GM12878 (cell line): ENCODE results near the gene ARL3.

ENCODE experiments used
- BCLAF1 ChIP-seq: fragments of 450-650 bp; IDR thresholded peaks from 2 replicates; pipeline ENCODE4 v1.6.1; 2017; ENCODE audit warnings: antibody characterized with exemption, mild to moderate bottlenecking, moderate library complexity
- CREM ChIP-seq: IDR thresholded peaks from 2 replicates; pipeline ENCODE4 v1.6.1; 2014; ENCODE audit warnings: antibody characterized with exemption, low read depth
- CTCF ChIP-seq, 3 experiments: IDR thresholded peaks in 2 of 3; conservative IDR thresholded peaks in 1 of 3; 2 replicates each; pipeline ENCODE4 v1.5.1; 2011; ENCODE audit warnings: low read depth in 3 of 3, low read length in 3 of 3, mild to moderate bottlenecking in 3 of 3, control low read depth in 2 of 3, moderate library complexity in 2 of 3, inconsistent platforms in 1 of 3, mixed read lengths in 1 of 3; ENCODE audit not compliant: control insufficient read depth in 2 of 3, insufficient read depth in 1 of 3; ENCODE audit errors: extremely low read depth in 1 of 3
- EP300 ChIP-seq, 2 experiments: fragments of 150-350 bp in 1 of 2; IDR thresholded peaks; 2 replicates each; pipeline ENCODE4 v1.6.1; 2011 to 2012; ENCODE audit warnings: low read depth in 2 of 2, low read length in 2 of 2, borderline replicate concordance in 1 of 2, improper control_type of control experiment in 1 of 2, inconsistent platforms in 1 of 2; ENCODE audit not compliant: control insufficient read depth in 1 of 2
- HCFC1 ChIP-seq: fragments of 150-350 bp; IDR thresholded peaks from 2 replicates; pipeline ENCODE4 v1.6.1; 2014; ENCODE audit warnings: low read length
- POLR2AphosphoS5 ChIP-seq: IDR thresholded peaks from 2 replicates; pipeline ENCODE4 v1.6.1; 2011; ENCODE audit warnings: mild to moderate bottlenecking, low read length, inconsistent platforms
- TARDBP ChIP-seq: IDR thresholded peaks from 2 replicates; pipeline ENCODE4 v1.6.1; 2016; ENCODE audit warnings: borderline replicate concordance

GRCh38 chr10:102757323-102757722 is 43.1 kb upstream of the ARL3 start:
- TF ChIP-seq POLR2AphosphoS5 (no peak), HCFC1 (no peak), CREM (no peak), CTCF (IDR thresholded peaks at IDR 0.05 in 2 of 3, conservative IDR thresholded peaks at IDR 0.05 in 1 of 3; ENCODE audit: control insufficient read depth in 2 of 3, extremely low read depth in 1 of 3, insufficient read depth in 1 of 3, low read depth in 3 of 3, low read length in 3 of 3) (no peak), BCLAF1 (no peak), EP300 (IDR thresholded peaks at IDR 0.05; ENCODE audit: borderline replicate concordance in 1 of 2, control insufficient read depth in 1 of 2, low read depth in 2 of 2, low read length in 2 of 2) (no peak), TARDBP (no peak)
